Lung (tissue), 12 donors: ENCODE measurements around the gene HDAC4. TPM values are rescaled to one million over a fixed set of nuclear protein-coding genes. Genes with fewer than 3 reads are reported as not detected.

Experiments used
- ATAC-seq: fragments of 200-7000 bp; cut with Tn5 transposase; one replicate; pipeline ENCODE4 v1.9.1; 2020; ENCODE audit warnings: moderate number of reproducible peaks; ENCODE audit not compliant: insufficient read depth, low FRiP score
- DNase-seq, 3 donors: peaks; one replicate each; pipeline ENCODE4 v3.0.0-alpha.2; 2013 to 2017
- H3K27ac ChIP-seq, 2 donors: one replicate each; pipeline ENCODE4 v1.5.1; 2013; ENCODE audit warnings: mild to moderate bottlenecking in 2 of 2, moderate library complexity in 2 of 2, control low read depth in 1 of 2, inconsistent platforms in 1 of 2, low read depth in 1 of 2, low read length in 1 of 2
- H3K27me3 ChIP-seq, 3 donors: one replicate each; pipeline ENCODE4 v1.5.1; 2013; ENCODE audit warnings: low read length in 2 of 3; ENCODE audit not compliant: control insufficient read depth in 3 of 3, insufficient read depth in 3 of 3
- H3K36me3 ChIP-seq, 4 donors: one replicate each; pipeline ENCODE4 v1.5.1; 2013; ENCODE audit warnings: low read length in 4 of 4, mild to moderate bottlenecking in 1 of 4, moderate library complexity in 1 of 4; ENCODE audit not compliant: control insufficient read depth in 4 of 4, insufficient read depth in 4 of 4
- H3K4me1 ChIP-seq, 5 donors: one replicate each; pipeline ENCODE4 v1.5.1; 2013; ENCODE audit warnings: low read length in 5 of 5, mild to moderate bottlenecking in 2 of 5, moderate library complexity in 1 of 5; ENCODE audit not compliant: control insufficient read depth in 5 of 5, insufficient read depth in 5 of 5
- H3K4me3 ChIP-seq: one replicate; pipeline ENCODE4 v1.5.1; 2013; ENCODE audit warnings: mild to moderate bottlenecking, control low read depth, moderate library complexity
- H3K9ac ChIP-seq, 2 donors: one replicate each; pipeline ENCODE4 v1.5.1; 2013; ENCODE audit warnings: low read length in 2 of 2, control low read depth in 1 of 2; ENCODE audit not compliant: insufficient read depth in 1 of 2
- H3K9me3 ChIP-seq, 4 donors: one replicate each; pipeline ENCODE4 v1.5.1; 2013; ENCODE audit warnings: low read length in 3 of 4, mild to moderate bottlenecking in 1 of 4, moderate library complexity in 1 of 4; ENCODE audit not compliant: control insufficient read depth in 4 of 4, insufficient read depth in 3 of 4
- CTCF ChIP-seq: IDR thresholded peaks from 2 replicates; pipeline ENCODE4 v1.5.1; 2012; ENCODE audit warnings: mild to moderate bottlenecking; ENCODE audit errors: control extremely low read depth, extremely low read depth
- WGBS, 2 donors: extraction: QIAGEN DNeasy Blood & Tissue Kit; methylation state at CpG; one replicate each; pipeline ENCODE4 v1.1.7; 2013; 5-methylcytosine and 5-hydroxymethylcytosine counted together
- polyA plus RNA-seq, 2 donors: library from polyadenylated mRNA; stranded (reverse); fragments of 200-250 nt; gene quantifications; one replicate each; pipeline ENCODE4 v1.2.1, GENCODE V29; 2013
- total RNA-seq, 2 donors: library from RNA; depleted of rRNA in 1 of 2; stranded (reverse); fragments of >200 nt in 1 of 2; gene quantifications; one replicate each; pipeline ENCODE4 v1.2.1, GENCODE V29; 2014 to 2021
- donor health status: control.
- donor health status: control.
- donor health status: Bipolar disorder and iron deficiency.
- donor health status: healthy.
- donor health status: DM: yes; HTN: yes; CAD: no.

The HDAC4 gene
- total and polyA plus RNA-seq, 4 donors = 6.9 to 47.7 (median 20.7) TPM

- H3K4me3 ChIP-seq = no peak overlapping the region
- peaks cover 0 to 11% (median 0%) of the 10 kb centered on the region in 5 donors for H3K4me1 ChIP-seq
- no peak overlapping the region for H3K27ac ChIP-seq
- no peaks in the 10 kb centered on the region for H3K27me3 ChIP-seq
- peaks cover 0 to 10% (median 0%) of the 10 kb centered on the region in 4 donors for H3K36me3 ChIP-seq
- DNase-seq = no peak
- H3K9ac ChIP-seq = no peak overlapping the region
- no peak for ATAC-seq
- H3K9me3 ChIP-seq = no peaks in the 10 kb centered on the region
- no peak for TF ChIP-seq CTCF
- WGBS, 2 donors = 93 to 95% methylated on average over 13 of the region's 13 CpGs
Observed at GRCh38 chr2:239372835-239373234, 28.0 kb downstream of the HDAC4 start.

DNA sequence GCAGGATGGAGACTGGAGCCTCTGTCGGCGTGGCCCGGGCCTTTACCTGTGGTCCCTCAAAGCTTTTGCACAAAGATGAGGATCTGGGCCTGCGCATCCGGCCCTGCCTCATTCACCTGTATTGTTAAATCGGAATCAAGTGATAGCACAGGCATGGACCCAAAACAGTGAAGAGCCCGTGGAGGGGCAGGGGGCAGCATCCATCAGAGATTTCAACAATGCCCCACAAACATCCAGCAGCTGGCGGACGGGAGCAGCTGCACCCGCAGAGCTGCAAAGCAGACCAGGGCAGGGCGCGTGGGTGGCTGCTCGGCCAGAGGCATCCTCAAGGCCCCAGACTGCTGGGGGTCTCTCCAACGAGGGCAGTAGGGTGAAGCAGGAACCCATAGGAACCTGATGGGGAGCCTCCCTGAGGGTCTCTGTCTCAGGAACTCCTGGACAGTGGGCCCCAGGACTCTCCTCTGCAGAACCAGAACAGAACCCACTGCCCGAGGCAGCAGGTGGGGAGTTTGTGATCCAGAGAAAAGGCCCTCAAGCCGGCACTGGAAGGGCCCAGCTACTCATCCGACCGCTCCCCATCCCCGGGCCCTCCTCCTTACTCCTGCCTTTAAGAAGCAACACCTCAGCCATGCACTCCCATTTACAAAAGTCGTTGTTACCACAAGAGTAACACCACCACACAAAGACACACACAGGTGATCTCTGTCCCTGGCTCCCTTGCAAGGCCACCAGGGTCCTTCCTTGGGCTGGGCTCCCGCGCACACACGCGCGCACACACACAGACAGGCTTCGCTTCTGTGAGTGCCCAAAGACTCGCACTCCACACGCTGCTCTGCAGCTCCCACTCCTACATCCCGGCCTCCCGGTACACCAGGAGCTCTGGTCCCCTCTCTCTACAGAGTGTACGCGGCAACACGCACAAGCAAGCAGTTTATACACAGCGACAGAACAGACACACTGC lies 28.8 kb downstream of the HDAC4 start:
- Histone ChIP-seq H3K9ac (no peak overlapping the region), H3K4me3 (no peak overlapping the region), H3K4me1 (peaks cover 0 to 11% (median 0%) of the 10 kb centered on the region in 5 donors), H3K27me3 (no peaks in the 10 kb centered on the region), H3K27ac (no peak overlapping the region), H3K36me3 (peaks cover 0 to 6% (median 0%) of the 10 kb centered on the region in 4 donors), H3K9me3 (no peaks in the 10 kb centered on the region)
- 94 to 97% methylated on average over 34 of the region's 34 CpGs for WGBS, 2 donors
- TF ChIP-seq CTCF = no peak
- ATAC-seq (no peak), DNase-seq (no peak)

GRCh38 chr2:239370876-239371725 lies 29.7 kb downstream of the HDAC4 start:
- H3K27me3 ChIP-seq = no peaks in the 10 kb centered on the region
- H3K27ac ChIP-seq = no peak overlapping the region
- H3K9ac ChIP-seq = no peak overlapping the region
- TF ChIP-seq CTCF = no peak
- no peak for ATAC-seq
- H3K36me3 ChIP-seq = peaks cover 0 to 6% (median 0%) of the 10 kb centered on the region in 4 donors
- 97 to 99% methylated on average over 13 of the region's 13 CpGs for WGBS, 2 donors
- peaks cover 0 to 11% (median 0%) of the 10 kb centered on the region in 5 donors for H3K4me1 ChIP-seq
- H3K9me3 ChIP-seq = no peaks in the 10 kb centered on the region
- DNase-seq = no peak
- no peak overlapping the region for H3K4me3 ChIP-seq
